Muscle layer of duodenum (tissue), 2 donors: Measurements from ENCODE around the gene FUBP3.

Experiments used
- H3K27ac ChIP-seq: one replicate; pipeline ENCODE4 v1.7.0; 2013; ENCODE audit warnings: mild to moderate bottlenecking, low read length
- H3K27me3 ChIP-seq: one replicate; pipeline ENCODE4 v1.7.0; 2013; ENCODE audit warnings: low read depth, mild to moderate bottlenecking, control low read depth, low read length
- H3K36me3 ChIP-seq, 2 donors: one replicate each; pipeline ENCODE4 v1.7.0; 2013; ENCODE audit warnings: low read length in 2 of 2, control low read depth in 1 of 2, mild to moderate bottlenecking in 1 of 2; ENCODE audit not compliant: insufficient read depth in 2 of 2, control insufficient read depth in 1 of 2
- H3K4me1 ChIP-seq, 2 donors: one replicate each; pipeline ENCODE4 v1.7.0; 2013; ENCODE audit warnings: low read length in 2 of 2, mild to moderate bottlenecking in 2 of 2, control low read depth in 1 of 2, moderate library complexity in 1 of 2; ENCODE audit not compliant: insufficient read depth in 2 of 2, control insufficient read depth in 1 of 2
- H3K4me3 ChIP-seq, 2 donors: one replicate each; pipeline ENCODE4 v1.7.0; 2013; ENCODE audit warnings: low read length in 2 of 2, low read depth in 1 of 2, mild to moderate bottlenecking in 1 of 2
- H3K9me3 ChIP-seq, 2 donors: one replicate each; pipeline ENCODE4 v1.7.0; 2013; ENCODE audit warnings: low read length in 2 of 2, control low read depth in 1 of 2, mild to moderate bottlenecking in 1 of 2; ENCODE audit not compliant: control insufficient read depth in 1 of 2
- donor health status: healthy.

Gene FUBP3

DNA sequence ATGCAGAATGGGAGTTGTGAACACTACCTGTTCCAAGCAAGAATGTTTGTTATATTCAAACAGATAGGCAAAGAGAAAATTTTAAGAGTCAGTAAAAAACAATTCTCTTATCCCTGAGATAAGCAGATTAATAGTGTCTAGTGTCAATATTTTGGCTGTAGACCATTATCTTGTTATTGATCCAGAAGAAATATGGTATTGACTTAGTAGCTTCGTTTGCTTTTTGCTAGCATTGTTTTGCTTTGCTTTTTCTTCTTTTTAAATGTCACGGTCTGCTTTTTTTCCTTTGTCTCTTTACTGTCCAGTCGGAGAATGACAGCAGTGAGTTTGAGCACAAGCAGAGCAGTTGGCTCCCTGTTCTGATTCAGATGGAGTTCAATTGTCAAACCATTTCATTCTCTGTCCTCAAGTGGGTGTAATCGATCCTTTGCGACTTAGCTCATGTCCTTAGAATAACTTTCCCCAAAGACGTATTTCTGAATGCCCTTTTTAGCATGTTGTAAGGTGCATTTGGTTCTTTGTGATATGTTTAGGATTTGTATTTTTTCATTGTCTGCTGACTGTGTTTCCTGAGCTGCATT lies 29.3 kb downstream of the FUBP3 start:
- Histone ChIP-seq H3K9me3 (no peaks in the 10 kb centered on the region), H3K4me1 (peaks cover 0 to 11% of the 10 kb centered on the region in 2 donors), H3K27ac (no peak overlapping the region), H3K27me3 (no peaks in the 10 kb centered on the region), H3K36me3 (peaks cover 18 to 26% of the 10 kb centered on the region in 2 donors), H3K4me3 (no peak overlapping the region)

DNA sequence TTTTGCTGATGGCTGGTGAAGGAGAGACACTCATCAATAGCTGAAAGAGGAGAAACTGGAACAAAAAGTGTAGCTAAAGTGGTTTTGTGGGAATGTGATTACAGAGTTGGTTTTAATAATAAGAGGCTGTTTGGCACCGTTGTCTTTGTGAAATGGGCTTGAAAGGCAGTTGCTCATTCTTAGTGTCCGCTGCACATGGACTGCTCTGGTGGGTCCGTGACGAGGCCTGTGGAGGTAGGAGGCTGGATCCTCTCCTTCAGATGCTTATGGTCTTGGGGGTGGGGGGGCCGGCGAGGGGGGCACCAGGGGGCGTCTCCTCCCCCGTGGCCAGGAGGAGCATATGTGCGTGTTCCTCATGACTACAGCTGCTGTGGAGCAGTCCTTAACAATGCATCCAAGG lies 29.8 kb downstream of the FUBP3 start:
- no peaks in the 10 kb centered on the region for H3K9me3 ChIP-seq
- no peaks in the 10 kb centered on the region for H3K27me3 ChIP-seq
- no peak overlapping the region for H3K4me3 ChIP-seq
- no peak overlapping the region for H3K27ac ChIP-seq
- peaks cover 22 to 28% of the 10 kb centered on the region in 2 donors for H3K36me3 ChIP-seq
- peaks cover 0 to 11% of the 10 kb centered on the region in 2 donors for H3K4me1 ChIP-seq

DNA sequence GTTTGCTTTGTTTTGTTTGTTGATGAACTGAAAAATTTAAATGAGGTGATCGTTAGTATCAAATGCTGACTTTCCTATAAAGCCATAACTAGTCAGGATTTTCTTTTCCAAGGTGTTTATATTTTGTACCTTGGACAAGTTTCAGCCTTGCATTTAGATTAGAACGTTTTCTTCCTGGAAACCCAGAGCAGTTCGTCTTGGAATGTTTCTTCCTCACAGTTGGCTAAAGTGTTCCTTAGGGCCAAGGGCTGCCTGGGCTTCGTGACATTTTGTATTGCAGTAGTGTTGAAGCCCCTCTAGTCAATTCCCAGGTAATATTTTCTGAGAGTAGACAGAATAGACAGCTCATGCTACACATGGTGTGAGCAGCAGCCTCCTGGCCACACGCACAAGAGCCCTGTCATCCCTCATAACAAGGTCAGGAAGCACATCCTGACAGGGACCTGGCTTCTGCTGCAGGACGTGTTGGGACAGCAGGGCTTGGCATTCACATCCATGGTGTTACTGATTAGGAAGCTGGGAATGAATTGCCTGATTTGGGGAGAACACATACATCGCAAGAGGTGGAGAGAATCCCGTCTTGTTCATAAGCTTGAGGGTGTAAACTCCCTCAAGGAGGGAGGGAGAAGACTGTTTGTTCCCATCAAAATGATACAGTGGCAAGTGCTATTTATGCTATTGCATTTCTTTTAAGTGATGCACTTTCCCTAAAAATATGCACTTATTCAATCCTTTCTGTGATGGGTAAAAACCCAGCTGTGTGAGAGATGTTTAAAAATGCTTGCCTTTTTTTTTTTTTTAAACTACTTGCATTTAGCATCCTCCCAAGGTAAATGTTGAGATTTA lies 31.7 kb downstream of the FUBP3 start:
- H3K27ac ChIP-seq = peak overlapping the region; percentile 32
- no peaks in the 10 kb centered on the region for H3K27me3 ChIP-seq

DNA sequence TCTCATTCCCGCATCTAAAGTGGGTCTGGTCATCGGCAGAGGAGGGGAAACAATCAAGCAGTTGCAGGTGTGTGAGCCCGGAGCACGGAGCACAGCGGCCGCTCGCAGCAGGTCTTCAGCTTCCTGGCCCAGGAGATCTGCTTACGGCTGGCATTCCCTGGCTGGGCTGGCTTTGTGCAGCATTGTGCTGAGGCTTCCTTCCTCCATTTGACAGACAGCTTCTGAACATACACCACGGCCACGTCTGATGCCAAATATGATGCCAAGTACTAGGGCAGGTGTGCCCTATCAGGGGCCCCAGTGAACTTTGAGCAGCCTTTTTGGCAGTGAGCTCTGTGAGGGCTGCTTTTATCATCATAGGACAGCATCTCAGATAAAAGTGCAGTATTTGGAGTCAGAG lies 37.1 kb downstream of the FUBP3 start:
- Histone ChIP-seq H3K9me3 (no peaks in the 10 kb centered on the region), H3K27ac (no peak overlapping the region), H3K4me3 (no peak overlapping the region), H3K27me3 (no peaks in the 10 kb centered on the region), H3K36me3 (peaks cover 90 to 94% of the 10 kb centered on the region in 2 donors), H3K4me1 (peaks cover 0 to 4% of the 10 kb centered on the region in 2 donors)

More for the DNA sequence above, 31.7 kb downstream of the FUBP3 start:
- Histone ChIP-seq H3K9me3 (no peaks in the 10 kb centered on the region), H3K4me1 (peaks cover 0 to 11% of the 10 kb centered on the region in 2 donors), H3K36me3 (peaks cover 41 to 43% of the 10 kb centered on the region in 2 donors), H3K4me3 (no peak overlapping the region)

DNA sequence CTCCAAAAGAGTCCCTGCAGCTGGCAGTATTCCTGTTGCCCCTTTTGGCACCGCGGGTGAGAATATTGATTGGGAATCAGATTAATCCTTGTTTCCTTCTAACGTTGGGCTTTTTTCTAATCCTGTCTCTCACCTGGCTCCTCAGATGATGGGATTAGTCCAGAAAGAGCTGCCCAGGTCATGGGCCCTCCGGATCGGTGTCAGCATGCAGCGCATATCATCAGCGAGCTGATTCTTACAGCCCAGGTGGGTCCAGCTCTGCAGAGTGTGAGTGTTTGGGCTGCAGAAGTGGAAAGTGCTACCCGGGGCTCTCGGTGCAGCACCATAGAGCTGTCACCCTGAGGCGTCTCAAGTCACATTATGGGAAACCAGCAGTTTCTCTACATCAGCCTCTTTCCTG lies 44.1 kb downstream of the FUBP3 start:
- H3K27ac ChIP-seq = no peak overlapping the region
- H3K4me3 ChIP-seq = no peak overlapping the region
- H3K4me1 ChIP-seq = no peaks in the 10 kb centered on the region
- H3K27me3 ChIP-seq = no peaks in the 10 kb centered on the region
- peaks cover 65 to 94% of the 10 kb centered on the region in 2 donors for H3K36me3 ChIP-seq
- no peaks in the 10 kb centered on the region for H3K9me3 ChIP-seq

DNA sequence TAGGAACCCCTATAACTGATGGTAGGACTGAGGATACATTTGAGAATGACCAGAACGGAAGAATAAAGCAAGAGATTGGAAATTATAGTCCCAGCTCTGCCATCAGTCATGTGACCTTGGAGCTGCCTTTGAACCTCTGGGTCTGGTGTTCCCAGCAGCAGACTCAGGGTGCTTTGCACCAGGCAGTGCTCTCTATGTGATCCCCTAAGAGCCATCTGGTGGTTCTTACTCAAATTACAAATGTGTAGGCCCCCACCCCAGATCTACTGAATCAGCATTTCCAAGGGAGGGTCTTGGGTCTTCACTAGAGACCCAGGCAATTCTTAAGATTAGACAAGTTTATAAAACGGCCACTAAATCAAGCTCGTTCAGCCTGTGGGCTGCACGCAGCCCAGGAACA lies 44.8 kb downstream of the FUBP3 start:
- H3K27me3 ChIP-seq = no peaks in the 10 kb centered on the region
- H3K9me3 ChIP-seq = no peaks in the 10 kb centered on the region
- H3K4me3 ChIP-seq = no peak overlapping the region
- H3K36me3 ChIP-seq = peaks cover 59 to 92% of the 10 kb centered on the region in 2 donors
- no peak overlapping the region for H3K27ac ChIP-seq
- no peaks in the 10 kb centered on the region for H3K4me1 ChIP-seq

DNA sequence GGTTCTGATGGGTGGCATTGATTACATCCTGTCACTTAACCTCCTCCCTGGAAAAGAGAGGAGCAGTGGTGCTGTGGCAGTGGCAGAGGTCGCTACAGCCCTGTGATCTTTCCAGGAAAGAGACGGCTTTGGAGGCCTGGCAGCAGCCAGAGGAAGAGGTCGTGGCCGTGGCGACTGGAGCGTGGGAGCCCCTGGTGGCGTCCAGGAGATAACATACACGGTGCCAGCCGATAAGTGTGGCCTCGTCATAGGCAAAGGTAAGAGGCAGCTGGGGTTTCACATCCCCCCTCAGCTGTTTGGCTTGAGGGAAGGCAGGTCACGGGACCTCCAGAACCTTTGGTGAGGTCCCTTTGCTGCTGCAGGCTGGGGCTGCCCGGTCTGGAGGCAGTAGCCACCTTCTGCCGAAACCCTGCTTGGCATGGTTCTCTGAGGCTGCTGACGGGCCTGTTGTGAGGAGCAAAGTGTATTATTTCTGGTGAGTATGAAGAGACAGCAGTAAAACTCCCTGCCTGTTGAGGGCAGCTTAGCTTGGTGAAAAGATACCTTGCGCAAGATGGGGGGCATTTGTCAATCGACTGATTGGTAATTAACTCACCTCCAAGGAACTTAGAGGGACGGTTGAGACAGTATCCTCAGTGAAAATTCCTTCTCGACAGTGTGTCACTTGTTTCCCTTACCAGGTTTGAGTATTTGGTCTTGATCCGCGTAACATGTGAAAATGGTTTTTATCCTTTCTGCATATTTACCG lies 47.0 kb downstream of the FUBP3 start:
- Histone ChIP-seq H3K4me3 (no peak overlapping the region), H3K27me3 (no peaks in the 10 kb centered on the region), H3K27ac (no peak overlapping the region), H3K9me3 (no peaks in the 10 kb centered on the region), H3K4me1 (no peaks in the 10 kb centered on the region), H3K36me3 (peaks cover 54 to 93% of the 10 kb centered on the region in 2 donors)

DNA sequence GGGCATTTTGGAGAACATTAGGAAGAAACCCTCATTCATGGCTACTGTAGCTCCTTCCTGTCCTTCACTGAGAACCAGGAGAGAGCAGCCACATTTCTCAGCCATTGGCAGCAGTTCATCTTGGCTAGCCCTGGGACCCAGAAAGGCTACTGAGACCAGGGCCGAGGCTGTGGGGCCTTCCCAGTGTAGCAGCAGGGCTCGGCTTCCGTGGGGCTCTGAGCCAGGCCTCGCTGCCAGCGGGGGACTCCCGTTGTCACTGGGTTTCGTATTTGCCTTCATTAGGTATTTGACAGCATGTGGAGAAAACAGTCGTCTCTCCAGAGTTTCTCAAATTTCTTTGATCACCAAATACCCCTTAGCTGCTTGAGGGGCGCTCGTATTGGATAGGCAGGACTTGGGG lies 47.7 kb downstream of the FUBP3 start:
- no peaks in the 10 kb centered on the region for H3K9me3 ChIP-seq
- peaks cover 61 to 94% of the 10 kb centered on the region in 2 donors for H3K36me3 ChIP-seq
- no peaks in the 10 kb centered on the region for H3K27me3 ChIP-seq
- no peak overlapping the region for H3K27ac ChIP-seq
- no peak overlapping the region for H3K4me3 ChIP-seq
- H3K4me1 ChIP-seq = no peaks in the 10 kb centered on the region

DNA sequence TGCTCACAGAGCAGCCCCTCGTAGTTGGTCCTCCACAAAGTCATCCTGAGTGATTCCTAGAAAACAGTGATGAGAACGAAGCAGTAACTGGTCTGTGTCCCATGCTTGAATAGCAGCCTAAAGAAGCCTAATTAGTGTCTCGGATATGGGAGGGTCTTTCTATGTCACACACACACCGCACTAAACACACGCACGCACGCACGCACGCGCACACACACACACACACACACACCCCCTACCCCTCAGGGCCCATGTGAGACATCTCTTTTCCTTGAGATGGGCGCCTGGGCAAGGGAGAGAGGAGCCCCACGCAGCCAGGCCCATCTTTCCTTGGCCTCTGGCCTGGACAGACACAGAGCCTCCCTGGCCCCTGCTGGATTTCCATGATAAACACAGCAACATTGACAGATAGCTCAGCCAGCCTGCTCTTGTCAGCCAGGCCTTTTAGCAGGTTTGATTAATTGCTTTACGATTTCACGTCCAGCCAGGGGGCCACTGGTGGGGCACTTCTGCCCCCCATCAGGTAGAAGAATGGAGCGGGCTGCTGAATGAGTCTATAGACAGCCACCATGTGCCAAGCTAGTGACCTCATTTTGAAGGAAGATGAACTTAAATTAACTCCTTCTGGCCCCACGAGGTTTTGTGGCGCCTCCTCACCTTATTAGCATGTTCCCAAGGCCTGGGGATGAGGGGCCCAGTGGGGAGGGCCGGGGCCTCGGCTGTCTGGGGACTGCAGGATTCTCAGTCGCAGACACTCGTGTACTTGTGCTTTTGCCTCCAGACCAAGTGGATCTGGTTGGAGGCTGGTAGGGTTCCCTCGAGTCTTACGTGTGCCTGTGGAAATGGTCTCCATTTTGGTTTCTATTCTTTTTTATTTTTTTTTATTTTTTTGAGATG lies 48.8 kb downstream of the FUBP3 start:
- no peak overlapping the region for H3K27ac ChIP-seq
- H3K9me3 ChIP-seq = no peaks in the 10 kb centered on the region
- H3K4me1 ChIP-seq = no peaks in the 10 kb centered on the region
- no peak overlapping the region for H3K4me3 ChIP-seq
- no peaks in the 10 kb centered on the region for H3K27me3 ChIP-seq
- peaks cover 61 to 96% of the 10 kb centered on the region in 2 donors for H3K36me3 ChIP-seq

DNA sequence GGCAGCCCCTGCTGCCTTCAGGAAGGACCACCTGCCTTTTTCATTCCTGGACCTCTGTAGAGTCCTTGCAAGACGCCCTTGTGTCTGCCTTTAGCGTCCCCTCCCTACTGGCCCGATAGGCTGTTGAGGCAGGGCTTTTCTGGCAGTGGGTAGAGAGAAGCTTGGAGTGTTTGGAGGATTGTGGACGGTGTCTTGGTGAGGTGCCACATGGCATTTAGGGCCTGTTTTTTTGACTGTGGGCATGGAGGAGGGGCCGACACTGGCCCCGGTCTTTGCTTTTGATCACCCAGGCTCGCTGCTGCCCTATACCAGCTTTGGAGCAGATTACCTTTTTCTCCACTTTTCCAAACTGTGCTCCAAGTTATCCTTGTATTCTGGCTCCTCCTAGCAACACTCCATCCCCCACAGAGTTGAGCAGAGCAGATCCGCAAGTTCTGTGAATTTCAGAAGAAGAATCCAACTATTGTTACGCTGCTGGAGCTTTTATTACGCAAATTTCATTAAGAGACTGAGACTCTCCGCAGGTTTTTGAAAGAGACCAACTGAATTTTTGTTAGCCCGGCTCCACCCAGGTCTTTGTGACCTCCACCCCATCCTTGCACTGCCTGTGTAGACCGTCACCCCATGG lies 50.2 kb downstream of the FUBP3 start:
- Histone ChIP-seq H3K4me1 (no peaks in the 10 kb centered on the region), H3K4me3 (no peak overlapping the region)

More for the DNA sequence above, 50.2 kb downstream of the FUBP3 start:
- Histone ChIP-seq H3K27ac (no peak overlapping the region), H3K27me3 (no peaks in the 10 kb centered on the region), H3K9me3 (no peaks in the 10 kb centered on the region), H3K36me3 (peaks cover 54 to 94% of the 10 kb centered on the region in 2 donors)
